Neural cell (in vitro differentiated cells): ENCODE measurements around the gene CBL.

ENCODE experiments used
- EP300 ChIP-seq: fragments of 450-650 bp; conservative IDR thresholded peaks from 2 replicates; pipeline ENCODE4 v1.6.1; 2014; ENCODE audit warnings: antibody characterized with exemption, mild to moderate bottlenecking, moderate library complexity; ENCODE audit not compliant: poor library complexity, severe bottlenecking
- POLR2AphosphoS5 ChIP-seq: IDR thresholded peaks from 2 replicates; pipeline ENCODE4 v1.6.1; 2012
- RAD21 ChIP-seq: fragments of 450-650 bp; conservative IDR thresholded peaks from 2 replicates; pipeline ENCODE4 v1.6.1; 2014; ENCODE audit warnings: antibody characterized with exemption, mild to moderate bottlenecking, moderate library complexity
- TAF1 ChIP-seq: IDR thresholded peaks from 2 replicates; pipeline ENCODE4 v1.6.1; 2012; ENCODE audit warnings: low read depth
- TF ChIP-seq, protein P1 (sequence below): fragments of 450-650 bp; IDR thresholded peaks from 2 replicates; pipeline ENCODE4 v1.5.1; 2014; ENCODE audit warnings: antibody characterized with exemption, mild to moderate bottlenecking, moderate library complexity; ENCODE audit not compliant: poor library complexity, severe bottlenecking

DNA sequence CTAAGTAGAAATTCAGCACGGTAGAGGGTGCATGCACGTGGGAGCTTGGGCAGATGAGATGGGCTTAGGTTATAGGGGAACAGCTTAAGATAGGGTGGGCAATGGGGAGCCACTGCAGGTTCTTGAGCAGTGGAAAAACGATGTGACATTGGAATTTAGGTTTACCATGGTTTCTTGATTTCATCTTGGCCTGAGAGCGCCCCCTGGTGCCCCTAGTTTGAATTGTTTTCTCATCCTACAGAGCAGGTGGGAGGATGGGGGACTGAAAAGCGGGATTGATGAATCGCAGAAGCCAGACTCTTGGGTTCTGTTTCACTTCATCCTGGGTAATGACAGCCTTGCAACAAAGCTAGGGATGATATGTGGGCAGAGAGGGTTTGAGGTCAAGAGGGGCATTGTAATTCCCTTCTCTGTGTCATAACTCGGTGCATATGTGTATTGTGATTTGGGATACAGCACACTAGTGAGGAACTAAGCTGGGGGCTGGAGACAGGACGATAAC, 117.4 kb downstream of the CBL start:
- TF ChIP-seq EP300 (no peak), TAF1 (no peak), POLR2AphosphoS5 (no peak), RAD21 (peak; percentile 64)
- TF ChIP-seq, protein P1, sequence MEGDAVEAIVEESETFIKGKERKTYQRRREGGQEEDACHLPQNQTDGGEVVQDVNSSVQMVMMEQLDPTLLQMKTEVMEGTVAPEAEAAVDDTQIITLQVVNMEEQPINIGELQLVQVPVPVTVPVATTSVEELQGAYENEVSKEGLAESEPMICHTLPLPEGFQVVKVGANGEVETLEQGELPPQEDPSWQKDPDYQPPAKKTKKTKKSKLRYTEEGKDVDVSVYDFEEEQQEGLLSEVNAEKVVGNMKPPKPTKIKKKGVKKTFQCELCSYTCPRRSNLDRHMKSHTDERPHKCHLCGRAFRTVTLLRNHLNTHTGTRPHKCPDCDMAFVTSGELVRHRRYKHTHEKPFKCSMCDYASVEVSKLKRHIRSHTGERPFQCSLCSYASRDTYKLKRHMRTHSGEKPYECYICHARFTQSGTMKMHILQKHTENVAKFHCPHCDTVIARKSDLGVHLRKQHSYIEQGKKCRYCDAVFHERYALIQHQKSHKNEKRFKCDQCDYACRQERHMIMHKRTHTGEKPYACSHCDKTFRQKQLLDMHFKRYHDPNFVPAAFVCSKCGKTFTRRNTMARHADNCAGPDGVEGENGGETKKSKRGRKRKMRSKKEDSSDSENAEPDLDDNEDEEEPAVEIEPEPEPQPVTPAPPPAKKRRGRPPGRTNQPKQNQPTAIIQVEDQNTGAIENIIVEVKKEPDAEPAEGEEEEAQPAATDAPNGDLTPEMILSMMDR, result peak; percentile 68
